ENCODE measurements around the gene SZT2. TPM values are rescaled to one million over a fixed set of nuclear protein-coding genes. Genes with fewer than 3 reads are reported as not detected.
A peak's percentile ranks its signal among the peaks of the same experiment; 100 is the strongest.

The SZT2 gene
- total and polyA plus RNA-seq, 2 of the 13 experiments (the other 11 are each of a cell fraction or from before 2014, with no cell fraction given) = 8.0 to 8.8 TPM

- TF ChIP-seq SMARCE1 (IDR thresholded peaks at IDR 0.05; ENCODE audit: borderline replicate concordance) (no peak), FOSL2 (CRISPR knock-in tag; IDR thresholded peaks at IDR 0.05) (no peak), ZNF263 (CRISPR knock-in tag; IDR thresholded peaks at IDR 0.05) (peak; percentile 11; the same call in 1 of the 2 replicates), MBNL3 (CRISPR knock-in tag; conservative IDR thresholded peaks at IDR 0.05) (no peak), GPN1 (CRISPR knock-in tag; IDR thresholded peaks at IDR 0.05; ENCODE audit: borderline replicate concordance) (no peak), ZNF75D (CRISPR knock-in tag; IDR thresholded peaks at IDR 0.05; ENCODE audit: borderline replicate concordance) (no peak), WIZ (CRISPR knock-in tag; IDR thresholded peaks at IDR 0.05) (no peak), SKIL (CRISPR knock-in tag; IDR thresholded peaks at IDR 0.05; ENCODE audit: borderline replicate concordance) (no peak), ZNF33A (CRISPR knock-in tag; IDR thresholded peaks at IDR 0.05; ENCODE audit: borderline replicate concordance) (no peak), CENPT (CRISPR knock-in tag; IDR thresholded peaks at IDR 0.05; ENCODE audit: low read depth) (no peak), ZNF225 (CRISPR knock-in tag; IDR thresholded peaks at IDR 0.05) (no peak), KAT7 (CRISPR knock-in tag; IDR thresholded peaks at IDR 0.05; ENCODE audit: borderline replicate concordance) (no peak), ZNF543 (CRISPR knock-in tag; IDR thresholded peaks at IDR 0.05) (no peak), ZMYM3 (CRISPR knock-in tag; IDR thresholded peaks at IDR 0.05) (no peak), ARID3A (IDR thresholded peaks at IDR 0.05; ENCODE audit: low read depth, low read length) (no peak), ZGPAT (CRISPR knock-in tag; IDR thresholded peaks at IDR 0.05) (no peak), ZHX1 (CRISPR knock-in tag; IDR thresholded peaks at IDR 0.05; ENCODE audit: low read depth) (no peak), NRL (CRISPR knock-in tag; IDR thresholded peaks at IDR 0.05; ENCODE audit: borderline replicate concordance) (no peak), E2F1 (CRISPR knock-in tag; IDR thresholded peaks at IDR 0.05) (no peak), YEATS4 (CRISPR knock-in tag; IDR thresholded peaks at IDR 0.05; ENCODE audit: borderline replicate concordance) (no peak), SALL1 (CRISPR knock-in tag; IDR thresholded peaks at IDR 0.05) (no peak), FOXA3 (CRISPR knock-in tag; IDR thresholded peaks at IDR 0.05) (no peak), MZF1 (CRISPR knock-in tag; IDR thresholded peaks at IDR 0.05; ENCODE audit: borderline replicate concordance) (no peak)
Measured at GRCh38 chr1:43348343-43348808, 41.3 kb upstream of the SZT2 start (continued).
